ENCODE data around the gene APBB1IP. TPM values are rescaled to one million over a fixed set of nuclear protein-coding genes. Genes with fewer than 3 reads are reported as not detected.

Gene APBB1IP
- total and polyA plus RNA-seq, 12 donors: 0.81 to 11.9 (median 1.7) TPM

- Histone ChIP-seq H3K9me3 (no peaks in the 10 kb centered on the region), H3K27ac (peak overlapping the region in 1 of 10 donors; percentile 79), H3K27me3 (peaks cover 0 to 9% (median 0%) of the 10 kb centered on the region in 7 donors), H3K4me1 (peaks cover 0 to 39% (median 0%) of the 10 kb centered on the region in 9 donors), H3K4me3 (no peak overlapping the region), H3K36me3 (no peaks in the 10 kb centered on the region)
- intact Hi-C loops (cut with DNase I): no loop called here
- peak in 3 of 8 donors; percentile 42 to 46 (median 44) for ATAC-seq
- no peak for TF ChIP-seq CTCF (IDR thresholded peaks at IDR 0.05)
- WGBS, 2 donors: 55 to 66% methylated on average over 4 of the region's 4 CpGs
- DNase-seq: no peak
Measured at GRCh38 chr10:26430641-26431163, 7.4 kb upstream of the APBB1IP start.

GRCh38 chr10:26432938-26433337 lies 5.2 kb upstream of the APBB1IP start:
- peaks cover 0 to 31% (median 12%) of the 10 kb centered on the region in 7 donors for H3K27me3 ChIP-seq
- ATAC-seq (peak in 1 of 8 donors; percentile 50), DNase-seq (no peak)
- no peak overlapping the region for H3K4me3 ChIP-seq
- no peaks in the 10 kb centered on the region for H3K36me3 ChIP-seq
- intact Hi-C loops (cut with DNase I): no loop called here
- 92 to 100% methylated on average over 1 of the region's 1 CpG for WGBS, 2 donors
- peaks cover 0 to 57% (median 0%) of the 10 kb centered on the region in 9 donors for H3K4me1 ChIP-seq
- H3K27ac ChIP-seq: peak overlapping the region in 1 of 10 donors; percentile 37
- no peak for TF ChIP-seq CTCF (IDR thresholded peaks at IDR 0.05)
- H3K9me3 ChIP-seq: no peaks in the 10 kb centered on the region

- no peaks in the 10 kb centered on the region for H3K9me3 ChIP-seq
- DNase-seq (no peak), ATAC-seq (no peak)
- peaks cover 0 to 54% (median 0%) of the 10 kb centered on the region in 9 donors for H3K4me1 ChIP-seq
- 97% methylated on average over 1 of the region's 1 CpG for WGBS, 2 donors
- no peak for TF ChIP-seq CTCF (IDR thresholded peaks at IDR 0.05)
- intact Hi-C loops (cut with DNase I): no loop called here
- H3K36me3 ChIP-seq: no peaks in the 10 kb centered on the region
- no peak overlapping the region for H3K4me3 ChIP-seq
- peak overlapping the region in 1 of 10 donors; percentile 98 for H3K27ac ChIP-seq
- H3K27me3 ChIP-seq: peaks cover 0 to 56% (median 33%) of the 10 kb centered on the region in 7 donors
Measured at GRCh38 chr10:26435852-26436251, 2.3 kb upstream of the APBB1IP start.

- no peak overlapping the region for H3K4me3 ChIP-seq
- ATAC-seq: no peak
- H3K9me3 ChIP-seq: no peaks in the 10 kb centered on the region
- DNase-seq: no peak
- H3K27me3 ChIP-seq: peaks cover 0 to 56% (median 33%) of the 10 kb centered on the region in 7 donors
- H3K36me3 ChIP-seq: no peaks in the 10 kb centered on the region
- intact Hi-C loops (cut with DNase I): no loop called here
- peak overlapping the region in 1 of 10 donors; percentile 98 for H3K27ac ChIP-seq
- 62 to 70% methylated on average over 2 of the region's 2 CpGs for whole genome bisulfite sequencing, 2 donors
- TF ChIP-seq CTCF (IDR thresholded peaks at IDR 0.05): no peak
- H3K4me1 ChIP-seq: peaks cover 0 to 55% (median 0%) of the 10 kb centered on the region in 9 donors
Measured at GRCh38 chr10:26436848-26437247, 1.3 kb upstream of the APBB1IP start.
